HG03457 (cell line): ENCODE data around the gene MRPL1.
"Not testable (repeated sequence)": the region's sequence is repeated elsewhere in the genome, so short reads cannot be mapped to it uniquely, and the experiment has no call there.

Experiments used
- ATAC-seq: cut with Tn5 transposase; IDR thresholded peaks from one replicate; pipeline ENCODE4 v1.9.1; 2021; ENCODE audit warnings: moderate number of reproducible peaks; ENCODE audit not compliant: unreplicated experiment

MRPL1 gene

GRCh38 chr4:77963004-77963403 is 100.4 kb downstream of the MRPL1 start:
- ATAC-seq, result no peak

DNA sequence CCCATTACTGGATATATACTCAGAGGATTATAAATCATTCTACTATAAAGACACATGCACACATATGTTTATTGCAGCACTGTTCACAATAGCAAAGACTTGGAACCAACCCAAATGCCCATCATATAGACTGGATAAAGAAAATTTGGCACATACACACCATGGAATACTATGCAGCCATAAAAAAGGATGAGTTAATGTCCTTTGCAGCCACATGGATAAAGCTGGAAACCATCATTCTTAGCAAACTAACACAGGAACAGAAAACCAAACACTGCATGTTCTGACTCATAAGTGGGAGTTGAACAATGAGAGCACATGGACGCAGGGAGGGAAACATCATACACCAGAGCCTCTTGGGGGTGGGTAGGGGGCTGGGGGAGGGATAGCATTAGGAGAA is 111.0 kb downstream of the MRPL1 start:
- ATAC-seq, result not testable (repeated sequence)

GRCh38 chr4:77982900-77983540 is 120.4 kb downstream of the MRPL1 start:
- ATAC-seq, result not testable (repeated sequence)

DNA sequence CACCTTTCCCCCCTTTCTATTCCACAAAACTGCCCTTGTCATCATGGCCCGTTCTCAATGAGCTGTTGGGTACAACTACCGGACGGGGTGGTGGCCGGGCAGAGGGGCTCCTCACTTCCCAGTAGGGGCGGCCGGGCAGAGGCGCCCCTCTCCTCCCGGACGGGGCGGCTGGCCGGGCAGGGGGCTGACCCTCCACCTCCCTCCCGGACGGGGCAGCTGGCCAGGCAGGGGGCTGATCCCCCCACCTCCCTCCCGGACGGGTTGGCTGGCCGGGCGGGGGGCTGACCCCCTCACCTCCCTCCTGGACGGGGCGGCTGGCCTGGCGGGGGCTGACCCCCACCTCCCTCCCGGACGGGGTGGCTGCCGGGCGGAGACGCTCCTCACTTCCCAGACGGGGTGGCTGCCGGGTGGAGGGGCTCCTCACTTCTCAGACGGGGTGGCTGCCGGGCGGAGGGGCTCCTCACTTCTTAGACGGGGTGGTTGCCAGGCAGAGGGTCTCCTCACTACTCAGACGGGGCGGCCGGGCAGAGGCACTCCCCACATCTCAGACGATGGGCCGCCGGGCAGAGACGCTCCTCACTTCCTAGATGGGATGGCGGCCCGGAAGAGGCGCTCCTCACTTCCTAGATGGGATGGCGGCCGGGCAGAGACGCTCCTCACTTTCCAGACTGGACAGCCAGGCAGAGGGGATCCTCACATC is 121.1 kb downstream of the MRPL1 start:
- not testable (repeated sequence) for ATAC-seq

DNA sequence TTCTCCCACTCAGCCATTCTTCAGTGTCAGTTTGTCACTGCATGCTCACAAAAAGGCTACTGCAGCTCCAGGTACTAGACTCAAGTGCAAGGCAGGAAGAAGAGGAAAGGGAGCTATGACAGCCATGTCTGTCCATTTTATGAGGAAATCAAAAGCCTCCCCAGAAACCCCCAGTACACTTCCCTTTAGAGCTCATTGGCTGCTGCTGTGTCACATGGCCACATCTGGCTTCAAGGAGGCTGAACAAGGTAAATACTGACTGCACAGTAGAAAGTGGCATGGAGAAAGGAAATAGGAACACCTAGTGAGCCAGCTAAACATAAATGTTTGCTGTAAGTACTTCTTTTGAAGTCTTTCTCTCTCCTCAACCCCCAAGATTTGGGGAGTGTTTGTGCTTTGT is 127.3 kb downstream of the MRPL1 start:
- ATAC-seq, result no peak

- ATAC-seq, result no peak
Observed at GRCh38 chr4:77990456-77990855, 127.8 kb downstream of the MRPL1 start.

DNA sequence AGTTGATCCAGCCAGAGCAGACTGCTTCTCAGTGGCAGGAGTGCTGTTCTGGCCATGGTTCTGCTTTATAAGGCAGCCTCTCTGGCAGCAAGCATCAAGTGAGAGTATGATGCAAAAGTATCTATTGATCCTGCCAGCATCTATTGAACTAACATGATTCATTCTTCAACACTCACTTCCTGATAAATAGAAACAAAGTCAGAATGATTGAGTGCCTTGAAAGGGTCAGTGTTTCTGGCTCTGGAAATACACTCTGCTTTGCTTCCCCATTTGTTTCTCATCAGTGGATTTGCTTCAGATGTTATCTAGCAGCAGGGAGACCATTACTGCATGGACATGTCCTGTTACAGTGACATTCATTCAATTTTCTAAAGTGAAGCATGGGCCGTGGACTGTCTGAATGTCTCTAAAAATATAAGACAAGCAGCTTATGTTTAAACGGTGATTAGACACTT is 128.3 kb downstream of the MRPL1 start:
- no peak for ATAC-seq

GRCh38 chr4:77992581-77992980 is 130.0 kb downstream of the MRPL1 start:
- ATAC-seq, result no peak

DNA sequence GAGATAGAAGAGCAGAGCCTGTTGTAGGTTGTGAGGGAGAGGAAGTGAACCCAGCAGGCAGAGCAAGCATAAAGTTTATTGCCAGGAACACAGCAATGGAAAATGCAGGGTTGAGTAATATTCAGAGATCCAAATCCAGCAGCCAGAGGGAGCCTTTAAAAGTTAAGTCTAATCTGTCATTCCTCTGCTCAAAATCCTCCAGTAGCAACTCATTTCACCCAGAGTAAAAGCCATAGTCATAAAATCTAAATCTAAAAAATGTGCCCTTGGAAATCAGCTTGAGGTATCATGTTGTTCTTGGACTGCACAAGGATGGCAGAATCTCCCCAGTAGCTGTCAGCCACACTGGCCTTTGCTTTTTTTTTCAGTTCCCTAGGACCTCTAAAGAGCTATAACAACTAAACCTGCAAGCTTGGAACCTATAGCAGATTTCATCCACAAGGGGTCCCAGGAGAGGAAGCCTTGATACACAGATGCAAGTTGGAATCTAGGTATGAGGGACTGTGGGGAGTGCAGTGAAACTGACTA is 131.6 kb downstream of the MRPL1 start:
- ATAC-seq, result no peak

DNA sequence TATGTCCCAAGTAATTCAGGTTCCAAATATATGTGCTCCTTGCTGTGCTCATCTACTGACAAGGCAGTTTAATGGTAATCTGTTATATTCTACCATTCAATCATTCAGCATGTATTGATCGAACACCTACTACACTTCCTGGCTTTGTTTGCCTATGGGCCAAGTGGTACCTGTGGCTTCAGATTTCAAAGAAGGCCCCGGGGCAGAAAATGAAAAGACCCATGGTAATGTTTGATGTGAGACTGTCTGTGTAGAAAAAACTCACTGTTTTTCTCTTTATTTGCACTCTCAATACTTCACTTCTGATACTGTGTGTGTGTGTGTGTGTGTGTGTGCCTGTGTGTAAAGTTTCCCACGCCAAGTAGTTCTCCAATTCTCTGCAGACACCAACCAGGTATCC is 133.4 kb downstream of the MRPL1 start:
- ATAC-seq, result no peak

- ATAC-seq, result no peak
Observed at GRCh38 chr4:78001531-78001930, 138.9 kb downstream of the MRPL1 start.

GRCh38 chr4:78002260-78002659 is 139.6 kb downstream of the MRPL1 start:
- no peak for ATAC-seq
